HG03442 (cell line): ENCODE measurements around the gene BTBD9.
"Not testable (repeated sequence)": the region's sequence is repeated elsewhere in the genome, so short reads cannot be mapped to it uniquely, and the experiment has no call there.

Experiments used
- ATAC-seq: cut with Tn5 transposase; IDR thresholded peaks from one replicate; pipeline ENCODE4 v1.9.1; 2021; ENCODE audit warnings: mild to moderate bottlenecking, moderate library complexity; ENCODE audit not compliant: unreplicated experiment

BTBD9 gene

DNA sequence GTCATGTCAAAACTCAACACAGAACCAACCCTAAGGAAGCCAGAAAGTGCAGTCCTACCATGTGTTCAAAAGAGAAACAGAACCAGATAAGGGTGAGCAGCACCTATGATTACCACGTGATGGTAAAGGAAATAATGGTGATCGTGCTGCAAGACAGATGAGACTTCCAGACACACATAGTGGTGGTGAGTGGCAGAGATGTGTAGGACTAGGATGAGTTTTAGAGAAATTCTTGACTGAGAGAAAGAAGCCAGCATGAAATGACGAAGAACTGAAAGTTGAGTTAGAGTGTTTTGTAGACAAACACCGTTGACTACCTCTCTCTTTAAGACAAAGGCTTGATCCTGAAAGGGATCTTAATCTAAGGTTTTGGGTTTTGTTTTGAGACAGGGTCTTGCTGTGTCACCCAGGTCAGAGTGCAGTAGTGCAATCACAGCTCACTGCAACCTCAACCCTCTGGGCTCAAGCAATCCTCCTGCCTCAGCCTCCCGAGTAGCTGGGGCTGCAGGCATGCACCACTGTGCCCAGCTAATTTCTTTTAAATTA lies 10.6 kb upstream of the BTBD9 start:
- no peak for ATAC-seq

DNA sequence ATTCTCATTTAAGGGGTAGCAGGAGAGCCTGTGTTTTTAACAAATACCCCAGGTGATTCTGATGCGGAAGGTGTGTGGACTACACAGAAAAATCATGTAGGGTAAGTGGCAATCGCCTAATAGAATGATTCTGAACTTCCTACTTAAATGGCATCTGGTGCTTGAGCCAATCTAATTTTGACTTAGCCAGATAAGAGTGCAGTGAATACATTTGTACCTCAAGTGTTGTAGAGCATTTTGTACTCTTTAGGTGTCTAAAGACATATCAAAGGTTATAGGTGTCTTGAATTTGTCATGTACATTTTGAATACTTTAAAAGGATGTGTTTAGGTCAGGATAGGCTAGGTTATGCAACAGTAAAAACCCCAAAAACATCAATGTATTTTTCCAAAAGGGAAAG lies 10.0 kb upstream of the BTBD9 start:
- ATAC-seq, result no peak

DNA sequence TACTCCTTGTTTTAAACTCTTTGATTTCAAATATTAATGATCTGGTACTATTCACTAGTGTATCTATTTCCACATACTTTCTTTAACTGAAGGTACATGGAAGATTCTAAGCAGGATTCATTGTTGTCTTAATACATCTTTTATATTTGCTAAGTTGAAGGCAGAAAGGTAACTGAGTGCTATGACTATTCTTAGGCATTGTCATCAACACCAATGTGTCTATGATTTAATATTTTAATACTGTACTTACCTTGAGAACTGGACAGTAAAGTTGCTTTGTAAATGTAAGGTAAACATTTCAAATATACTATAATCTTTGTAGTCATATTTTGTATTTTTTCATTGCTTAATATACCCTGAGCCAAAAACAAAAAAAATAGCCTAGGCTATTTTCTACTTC lies 8.9 kb upstream of the BTBD9 start:
- ATAC-seq, result no peak

DNA sequence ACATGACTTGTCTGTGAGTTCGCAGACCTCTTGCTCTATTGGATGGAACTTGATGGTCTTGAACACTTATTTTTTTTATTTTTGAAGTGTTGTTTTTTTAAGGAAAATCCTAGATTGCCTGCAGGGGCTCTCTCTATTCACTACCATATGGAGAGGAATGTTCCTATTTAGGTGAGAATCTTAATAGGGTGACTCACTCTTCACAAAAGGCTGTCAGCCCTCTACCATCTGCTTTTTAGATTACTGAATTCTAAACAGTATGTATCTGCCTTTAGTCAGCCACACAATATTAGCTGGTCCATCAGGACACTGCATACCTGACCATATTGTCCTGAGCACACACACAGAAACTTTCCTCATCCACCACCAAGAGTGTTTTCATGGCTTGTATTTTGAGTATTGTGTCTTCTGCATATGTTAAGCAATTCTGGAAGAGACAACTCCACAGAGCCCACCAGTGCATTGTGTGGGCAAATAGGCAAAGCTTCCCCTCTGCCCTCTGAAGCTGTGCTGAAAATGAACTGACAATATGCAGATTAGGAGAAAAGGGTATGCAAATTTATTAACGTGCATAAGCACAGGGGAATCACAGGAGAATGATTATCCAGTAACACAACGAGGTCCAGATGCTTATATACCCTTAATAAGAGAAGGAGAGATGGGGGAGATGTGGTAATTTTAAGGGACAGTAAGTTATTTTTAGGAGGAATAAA lies 6.6 kb upstream of the BTBD9 start:
- no peak for ATAC-seq

DNA sequence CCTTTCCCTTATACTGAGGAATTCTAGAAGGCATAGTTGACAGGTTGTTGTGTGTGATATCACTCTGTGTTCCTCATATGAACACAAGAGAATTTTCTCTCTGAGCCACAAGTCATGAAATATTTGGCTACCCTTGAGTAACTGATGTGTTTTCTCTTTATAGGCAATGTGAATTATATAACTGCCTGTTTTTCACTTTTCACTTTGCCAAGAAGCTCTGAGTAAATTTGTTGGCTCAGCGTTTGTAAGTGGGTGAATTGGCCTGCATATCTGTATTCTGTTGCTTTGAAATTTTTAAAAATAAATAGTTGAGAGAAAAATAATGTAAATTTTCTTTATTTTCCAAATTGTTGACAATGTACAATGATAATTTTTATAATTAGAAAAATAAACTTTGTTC lies 5.2 kb upstream of the BTBD9 start:
- ATAC-seq, result no peak

DNA sequence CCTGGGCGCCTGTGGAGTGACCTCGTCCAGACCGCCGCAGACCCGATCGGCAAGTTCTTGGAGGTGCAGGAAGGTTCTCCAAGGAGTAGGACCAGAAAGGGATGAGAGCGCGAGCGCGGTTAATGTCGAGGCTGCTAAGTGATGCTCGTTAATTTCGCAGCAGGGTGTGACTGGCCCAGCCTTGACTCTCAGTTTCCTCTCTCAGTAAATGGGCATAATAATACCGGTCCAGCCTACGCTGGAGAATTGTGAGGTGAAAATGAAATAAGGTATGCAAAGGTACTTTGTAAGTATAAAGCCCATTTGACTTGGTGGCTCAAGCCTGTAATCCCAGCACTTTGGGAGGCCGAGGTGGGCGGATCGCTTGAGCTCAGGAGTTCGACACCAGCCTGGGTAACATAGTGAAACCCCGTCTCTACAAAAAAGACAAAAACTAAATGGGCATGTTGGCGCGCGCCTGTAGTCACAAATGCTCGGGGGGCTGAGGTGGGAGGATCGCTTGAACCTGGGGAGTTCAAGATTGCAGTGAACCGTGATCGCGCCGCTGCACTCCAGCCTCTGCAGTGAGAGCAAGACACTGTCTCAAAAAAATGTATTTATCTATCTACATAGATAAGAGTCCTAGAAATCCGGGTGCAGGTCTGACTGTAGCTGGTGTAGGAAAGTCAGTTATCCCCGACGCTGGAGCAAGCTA lies 634 bp upstream of the BTBD9 start:
- ATAC-seq, result peak; percentile 9

DNA sequence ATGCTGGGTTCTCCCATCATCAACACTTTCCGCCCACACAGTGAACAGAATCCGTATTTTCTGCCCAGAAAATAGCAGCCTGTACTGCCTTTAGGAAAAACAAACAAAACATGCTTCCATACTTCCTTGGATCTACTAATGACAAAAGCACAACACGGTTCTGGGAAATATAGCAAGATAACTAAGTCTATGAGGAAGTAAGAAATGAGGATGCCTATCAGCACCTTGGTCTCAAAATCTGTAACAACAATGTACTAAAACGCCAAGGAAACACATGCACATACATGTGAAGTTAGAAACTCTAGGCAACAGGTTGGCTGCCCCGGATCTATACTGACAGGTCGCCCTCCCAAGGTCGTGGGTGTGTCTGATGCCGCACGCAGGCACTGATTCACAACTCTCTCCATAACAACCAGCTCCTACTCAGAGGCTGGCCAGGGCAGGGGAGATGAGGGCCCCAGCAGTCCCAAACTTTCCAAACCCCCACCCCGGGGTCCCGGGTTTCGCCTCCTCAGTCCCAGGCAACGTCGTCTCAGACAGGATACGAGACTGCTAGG lies 710 bp downstream of the BTBD9 start:
- peak; percentile 28 for ATAC-seq

DNA sequence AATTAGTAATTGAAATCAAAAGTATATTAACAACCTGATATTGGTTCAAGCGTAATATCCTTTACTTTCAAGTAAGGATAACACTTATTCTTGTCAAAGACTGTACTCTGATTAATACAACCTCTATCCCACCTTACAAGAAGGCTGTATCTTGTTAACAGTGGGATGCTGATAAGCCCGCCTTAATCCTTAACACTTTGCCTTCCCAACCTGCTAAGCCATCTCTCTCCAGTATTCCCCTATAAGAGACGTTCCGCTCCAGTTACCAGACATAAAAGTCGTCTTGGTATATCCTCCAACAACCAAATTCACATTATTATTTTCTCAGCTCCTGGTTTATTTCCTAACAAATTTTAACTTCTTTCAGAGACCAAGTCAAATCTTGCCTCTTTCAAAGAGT lies 2.0 kb downstream of the BTBD9 start:
- no peak for ATAC-seq

DNA sequence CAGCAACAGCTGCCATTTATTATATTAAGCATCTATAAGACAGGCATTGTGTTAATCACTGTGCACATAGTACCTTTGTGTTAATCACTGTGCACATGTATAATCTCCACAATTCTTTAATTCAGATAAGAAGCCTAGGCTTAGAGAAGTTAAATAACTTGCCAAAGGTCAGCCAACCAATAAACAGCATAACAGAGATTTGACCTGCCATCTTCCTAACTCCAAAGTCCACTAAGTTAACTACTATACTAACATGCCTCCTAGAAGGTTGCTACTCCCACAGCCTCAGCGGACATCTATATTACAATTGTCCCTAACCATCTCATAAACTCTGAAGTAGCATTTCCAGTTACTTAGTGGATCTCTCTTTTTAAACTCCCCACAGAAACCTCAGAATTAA lies 3.7 kb downstream of the BTBD9 start:
- ATAC-seq, result no peak

DNA sequence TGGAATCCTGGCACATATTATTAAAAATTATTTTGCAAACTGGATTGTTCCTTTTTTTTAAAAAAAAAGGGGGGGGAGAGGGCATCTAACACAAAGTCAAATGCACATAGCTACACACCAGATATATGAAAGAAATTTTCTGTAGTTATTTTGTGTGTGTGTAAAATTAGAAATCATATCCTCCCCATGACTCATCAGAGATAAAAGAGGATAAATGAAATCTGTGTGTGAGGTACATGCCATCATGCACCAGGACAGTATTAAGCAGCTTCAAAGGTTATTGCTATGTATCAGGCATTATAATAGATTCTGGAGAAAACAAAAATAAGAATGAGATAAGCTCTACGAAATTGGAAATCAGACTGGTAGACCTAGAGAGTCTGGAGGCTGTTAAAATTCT lies 5.2 kb downstream of the BTBD9 start:
- no peak for ATAC-seq

DNA sequence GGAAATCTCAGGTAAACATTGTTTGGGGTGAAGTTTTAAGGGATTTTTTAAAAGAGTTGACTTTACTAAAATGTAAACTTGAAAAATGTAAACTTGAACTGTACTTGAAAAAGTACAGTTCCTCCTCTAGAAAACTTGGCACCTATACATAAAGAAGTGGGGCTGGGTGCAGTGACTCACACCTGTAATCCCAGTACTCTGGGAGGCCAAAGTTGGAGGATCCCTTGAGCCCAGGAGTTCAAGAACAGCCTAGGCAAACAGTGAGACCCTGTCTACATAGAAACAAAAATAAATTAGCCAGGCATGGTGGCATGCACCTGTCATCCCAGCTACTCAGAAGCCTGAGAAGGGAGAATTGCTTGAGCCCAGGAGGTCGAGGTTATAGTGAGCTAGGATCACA lies 7.2 kb downstream of the BTBD9 start:
- ATAC-seq, result no peak

DNA sequence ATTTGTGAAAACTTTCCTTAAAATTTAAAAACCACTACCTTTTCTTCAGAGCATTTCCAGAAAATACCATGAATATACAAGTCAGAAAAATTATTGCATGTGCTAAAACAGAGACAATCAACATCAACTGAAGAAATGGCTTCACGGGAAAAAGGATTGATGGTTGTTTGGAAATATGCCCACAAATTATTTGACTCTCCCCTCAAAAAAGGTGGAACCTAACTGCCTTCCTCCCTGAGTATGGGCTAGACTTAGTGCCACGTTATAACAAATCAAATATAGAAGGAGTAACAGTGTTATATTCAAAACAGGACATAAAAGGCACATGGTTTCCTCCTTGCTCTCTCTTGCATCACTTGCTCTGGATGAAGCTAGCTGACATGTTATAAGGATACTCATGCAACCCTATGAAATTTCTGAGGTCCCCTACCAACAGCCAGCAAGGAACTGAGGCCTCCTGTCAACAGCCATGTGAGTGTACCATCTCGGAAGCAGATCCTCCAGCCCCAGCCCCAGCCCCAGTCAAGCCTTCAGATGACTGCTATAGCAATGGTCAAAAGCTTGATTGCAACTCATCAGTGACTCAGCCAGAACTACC lies 8.4 kb downstream of the BTBD9 start:
- ATAC-seq, result no peak

DNA sequence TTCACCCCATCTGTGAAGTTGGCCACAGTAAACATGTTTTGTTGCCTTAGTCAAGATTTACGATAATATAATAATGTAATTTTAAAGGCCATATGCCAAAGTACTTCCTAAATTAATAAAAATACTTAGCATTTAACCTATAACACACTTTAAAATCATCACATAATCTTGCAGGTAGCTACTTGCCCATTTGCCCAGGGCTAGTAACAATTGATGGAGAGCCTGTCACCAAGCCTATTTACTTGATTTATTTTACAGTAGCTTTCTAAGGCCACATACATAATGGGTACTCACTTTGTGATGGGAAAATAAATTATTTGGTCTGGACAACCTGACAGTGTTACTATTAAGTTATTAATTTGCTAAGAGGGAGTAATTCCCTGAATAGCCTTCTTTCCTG lies 14.5 kb downstream of the BTBD9 start:
- no peak for ATAC-seq

DNA sequence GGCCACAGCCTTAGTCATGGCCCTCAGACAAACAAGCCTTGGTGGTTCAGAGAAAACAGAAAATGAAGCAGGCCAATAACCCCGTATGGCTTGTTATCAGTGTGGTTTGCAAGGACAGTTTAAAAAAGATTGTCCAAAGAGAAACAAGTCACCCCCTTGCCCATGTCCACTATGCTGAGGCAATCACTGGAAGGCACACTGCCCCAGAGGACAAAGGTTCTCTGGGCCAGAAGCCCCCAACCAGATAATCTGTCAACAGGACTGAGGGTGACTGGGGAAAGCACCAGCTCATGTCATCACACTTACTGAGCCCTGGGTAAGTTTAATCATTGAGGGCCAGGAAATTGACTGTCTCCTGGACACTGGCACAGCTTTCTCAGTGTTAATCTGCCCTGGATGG lies 20.4 kb downstream of the BTBD9 start:
- ATAC-seq, result not testable (repeated sequence)

DNA sequence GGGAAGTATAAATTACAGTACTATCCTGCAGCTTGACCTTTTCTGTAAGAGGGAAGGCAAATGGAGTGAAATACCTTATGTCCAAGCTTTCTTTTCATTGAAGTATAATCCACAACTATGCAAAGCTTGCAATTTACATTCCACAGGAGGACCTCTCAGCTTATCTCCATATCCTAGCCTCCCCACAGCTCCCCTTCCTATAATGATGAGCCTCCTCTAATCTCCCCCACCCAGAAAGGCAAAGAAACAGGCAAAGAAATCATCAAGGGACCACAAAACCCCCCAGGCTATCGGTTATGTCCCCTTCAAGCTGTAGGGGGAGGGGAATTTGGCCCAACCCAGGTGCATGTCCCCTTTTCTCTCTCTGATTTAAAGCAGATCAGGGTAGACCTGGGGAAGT lies 21.4 kb downstream of the BTBD9 start:
- not testable (repeated sequence) for ATAC-seq

DNA sequence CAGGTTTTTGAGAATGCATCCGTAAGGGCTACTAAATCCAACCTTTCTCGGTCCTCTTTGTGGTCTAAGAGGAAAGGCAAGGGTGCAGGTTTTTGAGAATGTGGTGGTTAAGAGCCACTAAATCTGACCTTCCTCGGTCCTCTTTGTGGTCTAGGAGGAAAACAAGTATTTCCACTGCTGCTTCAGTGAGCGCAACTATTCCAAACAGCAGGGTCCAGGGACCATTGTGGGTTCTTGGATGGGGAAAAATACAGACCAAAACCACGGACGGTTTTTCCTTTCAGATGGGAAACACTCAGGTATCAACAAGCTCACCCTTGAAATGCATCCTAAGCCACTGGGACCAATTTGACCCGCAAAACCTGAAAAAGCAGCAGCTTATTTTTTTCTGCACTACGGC lies 21.9 kb downstream of the BTBD9 start:
- no peak for ATAC-seq

DNA sequence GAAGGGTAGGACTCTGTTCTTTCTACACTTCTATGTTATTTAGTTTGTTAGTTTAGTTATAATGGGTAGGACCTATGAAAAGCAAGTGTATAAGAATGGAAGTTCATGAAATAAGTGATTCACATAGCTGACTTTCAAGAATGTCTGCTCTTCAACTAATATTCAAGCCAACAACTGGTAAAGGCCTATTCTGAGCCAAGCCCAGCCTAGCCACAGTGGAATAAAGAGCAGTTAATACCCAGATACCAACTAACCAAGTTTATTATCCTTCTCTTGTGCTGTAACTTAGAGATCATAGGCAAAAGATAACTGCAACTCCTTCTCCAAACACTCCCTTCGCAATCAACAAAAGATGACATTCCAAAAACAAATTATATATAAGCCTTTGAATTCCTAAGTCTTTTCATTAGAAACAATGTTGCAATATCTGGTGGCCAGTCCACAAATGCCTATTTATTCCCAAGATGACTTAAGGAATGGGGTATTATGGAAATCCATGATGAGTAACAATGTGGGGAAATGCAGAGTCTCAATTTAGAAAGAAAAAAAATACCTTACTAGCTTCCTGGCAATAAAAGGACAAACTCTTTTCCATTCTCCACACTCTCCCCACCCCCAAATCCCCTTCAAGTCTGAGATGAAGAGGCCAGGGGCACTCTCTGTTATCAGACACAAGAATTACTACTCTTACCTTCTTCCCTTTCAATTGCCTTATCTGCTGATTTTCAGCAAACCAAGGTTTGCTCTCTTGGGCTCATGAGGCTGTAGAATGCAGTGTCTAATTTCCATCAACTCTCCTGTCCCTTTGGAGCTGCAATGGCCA lies 27.4 kb downstream of the BTBD9 start:
- ATAC-seq, result no peak

DNA sequence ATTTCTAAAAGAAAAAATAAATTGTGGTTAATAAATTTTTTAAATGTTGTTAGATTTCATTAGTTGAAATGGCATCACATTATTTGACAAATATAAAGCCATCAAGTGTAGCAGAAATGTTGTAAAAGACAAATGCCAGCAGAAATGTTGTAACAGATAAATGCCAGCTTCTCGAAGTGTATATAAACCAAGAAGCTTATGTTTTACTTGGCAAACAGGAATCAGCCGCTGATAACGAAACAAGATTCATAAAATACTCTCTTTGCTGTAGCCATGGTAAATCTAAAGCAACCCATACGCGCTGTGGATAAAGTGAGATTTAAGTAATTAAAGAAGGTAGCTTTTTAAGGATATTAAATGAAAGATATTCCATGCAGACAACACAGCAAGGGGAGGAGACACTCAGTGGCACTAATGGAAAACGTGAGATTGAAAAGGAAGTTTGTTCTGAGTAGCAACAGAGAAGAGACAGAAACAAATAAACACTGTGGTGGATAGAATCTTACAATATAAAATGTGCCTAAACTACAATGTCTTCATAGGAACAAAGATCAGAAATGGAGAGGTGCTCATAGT lies 29.6 kb downstream of the BTBD9 start:
- no peak for ATAC-seq

DNA sequence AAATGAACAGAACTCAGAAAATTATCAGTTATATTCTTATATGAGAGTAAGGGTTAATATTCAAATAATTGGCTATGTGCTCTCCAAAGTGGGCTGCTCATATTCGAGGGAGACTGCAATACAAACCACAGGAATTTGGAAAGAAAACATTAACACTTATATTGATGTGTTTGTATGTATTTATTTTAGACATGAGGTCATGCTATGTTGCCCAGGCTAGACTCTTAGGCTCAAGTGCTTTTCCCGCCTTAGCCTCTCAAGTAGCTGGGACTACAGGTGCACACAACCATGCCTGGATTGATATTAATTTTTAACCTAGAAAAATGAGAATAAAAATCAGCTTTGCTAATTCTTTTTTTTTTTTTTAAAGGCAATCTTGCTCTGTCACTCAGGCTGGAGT lies 35.0 kb downstream of the BTBD9 start:
- no peak for ATAC-seq

DNA sequence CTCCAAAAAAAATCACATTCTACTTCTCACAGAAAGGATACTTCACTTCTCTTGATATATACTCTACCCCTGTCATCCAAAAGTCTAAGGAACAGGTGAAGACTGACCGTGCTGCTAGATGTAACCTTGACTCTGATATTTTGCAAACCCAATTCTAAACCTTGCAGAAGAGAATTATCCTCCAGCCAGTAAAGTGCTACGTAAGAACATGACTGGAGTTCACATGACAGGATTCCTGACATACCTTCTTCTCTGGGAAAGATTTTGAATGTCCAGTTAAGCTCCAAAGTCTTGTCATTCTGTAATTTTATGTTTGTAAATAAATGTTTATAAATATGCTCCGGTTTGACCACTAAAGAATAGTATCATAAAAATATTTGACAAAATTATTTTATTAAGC lies 35.8 kb downstream of the BTBD9 start:
- no peak for ATAC-seq

DNA sequence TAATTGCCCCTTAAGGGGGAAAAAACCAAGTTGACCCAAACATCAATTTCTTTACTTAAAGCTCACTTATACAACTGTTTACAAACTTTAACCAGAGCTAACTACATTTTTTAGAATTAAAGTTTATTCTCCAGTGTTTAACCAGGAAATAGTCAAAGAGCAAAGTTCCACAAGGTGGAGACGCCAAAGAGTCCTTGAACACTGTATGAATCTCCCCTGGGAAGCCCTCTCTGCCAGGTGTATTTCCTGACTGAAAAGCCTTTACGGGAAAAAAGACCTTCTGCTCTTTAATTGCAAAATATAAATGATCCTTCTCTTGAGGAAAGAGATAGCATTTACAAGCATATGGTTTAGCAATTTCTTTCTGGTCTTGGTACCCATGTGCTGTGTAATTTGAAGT lies 36.2 kb downstream of the BTBD9 start:
- ATAC-seq, result no peak
